NT2/D1 (cell line): ENCODE measurements around the gene KCTD2.

ENCODE experiments used
- SUZ12 ChIP-seq: IDR thresholded peaks from 2 replicates; pipeline ENCODE4 v1.6.1; 2011; ENCODE audit not compliant: insufficient read length, insufficient read depth; ENCODE audit errors: extremely low read depth
- YY1 ChIP-seq: IDR thresholded peaks from 2 replicates; pipeline ENCODE4 v1.6.1; 2011; ENCODE audit not compliant: insufficient read length, insufficient read depth
- ZNF274 ChIP-seq: IDR thresholded peaks from 2 replicates; pipeline ENCODE4 v1.6.1; 2011; ENCODE audit warnings: mild to moderate bottlenecking, low read depth, low read length

GRCh38 chr17:75063626-75064025, 16.6 kb downstream of the KCTD2 start:
- TF ChIP-seq YY1, result no peak
- TF ChIP-seq ZNF274, result no peak
- TF ChIP-seq SUZ12, result no peak
